D721Med (cell line): ENCODE results near the gene MRPL51.

Experiments
- DNase-seq: peaks from one replicate; pipeline ENCODE4 v3.0.0; 2011; ENCODE audit warnings: low spot score; ENCODE audit not compliant: insufficient read length
- FAIRE-seq: peaks from 2 replicates; lab custom pipeline; 2011; peaks lifted over from hg19 to GRCh38; lab: Jason Lieb, UNC
- TF ChIP-seq, protein P1 (sequence below): IDR thresholded peaks from 2 replicates; pipeline ENCODE4 v1.5.1; 2012; ENCODE audit warnings: mild to moderate bottlenecking, control low read depth; ENCODE audit not compliant: insufficient read depth; ENCODE audit errors: missing control alignments

Gene MRPL51

GRCh38 chr12:6461401-6462233 is 31.4 kb downstream of the MRPL51 start:
- FAIRE-seq: no peak
- no peak for DNase-seq
- TF ChIP-seq, protein P1, sequence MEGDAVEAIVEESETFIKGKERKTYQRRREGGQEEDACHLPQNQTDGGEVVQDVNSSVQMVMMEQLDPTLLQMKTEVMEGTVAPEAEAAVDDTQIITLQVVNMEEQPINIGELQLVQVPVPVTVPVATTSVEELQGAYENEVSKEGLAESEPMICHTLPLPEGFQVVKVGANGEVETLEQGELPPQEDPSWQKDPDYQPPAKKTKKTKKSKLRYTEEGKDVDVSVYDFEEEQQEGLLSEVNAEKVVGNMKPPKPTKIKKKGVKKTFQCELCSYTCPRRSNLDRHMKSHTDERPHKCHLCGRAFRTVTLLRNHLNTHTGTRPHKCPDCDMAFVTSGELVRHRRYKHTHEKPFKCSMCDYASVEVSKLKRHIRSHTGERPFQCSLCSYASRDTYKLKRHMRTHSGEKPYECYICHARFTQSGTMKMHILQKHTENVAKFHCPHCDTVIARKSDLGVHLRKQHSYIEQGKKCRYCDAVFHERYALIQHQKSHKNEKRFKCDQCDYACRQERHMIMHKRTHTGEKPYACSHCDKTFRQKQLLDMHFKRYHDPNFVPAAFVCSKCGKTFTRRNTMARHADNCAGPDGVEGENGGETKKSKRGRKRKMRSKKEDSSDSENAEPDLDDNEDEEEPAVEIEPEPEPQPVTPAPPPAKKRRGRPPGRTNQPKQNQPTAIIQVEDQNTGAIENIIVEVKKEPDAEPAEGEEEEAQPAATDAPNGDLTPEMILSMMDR: no peak

GRCh38 chr12:6460751-6461371 is 32.2 kb downstream of the MRPL51 start:
- FAIRE-seq: no peak

DNA sequence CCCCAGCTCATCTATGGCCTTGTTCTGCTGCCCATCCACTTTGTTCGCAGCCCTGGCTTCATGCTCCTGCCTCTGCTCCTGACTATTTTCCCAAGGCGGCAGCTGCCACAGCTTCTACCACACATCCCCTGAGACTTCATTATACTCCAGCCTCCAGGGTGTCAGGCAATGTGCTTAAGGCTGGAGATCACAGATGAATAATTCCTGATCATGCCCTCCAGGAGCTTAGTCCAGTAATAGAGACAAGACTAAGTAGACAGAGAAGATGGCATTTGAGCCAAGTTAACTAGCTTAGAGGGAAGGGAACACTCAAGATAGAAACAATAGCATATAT is 34.1 kb downstream of the MRPL51 start:
- DNase-seq (peak; percentile 84), FAIRE-seq (peak; percentile 71)
- TF ChIP-seq, protein P1: no peak

More at GRCh38 chr12:6460751-6461371, 32.2 kb downstream of the MRPL51 start:
- TF ChIP-seq, protein P1: no peak
- DNase-seq: no peak

GRCh38 chr12:6458281-6459003 is 34.6 kb downstream of the MRPL51 start:
- TF ChIP-seq, protein P1: no peak
- FAIRE-seq (no peak), DNase-seq (no peak)

- DNase-seq (no peak), FAIRE-seq (no peak)
- TF ChIP-seq, protein P1: no peak
These were observed 35.7 kb downstream of the MRPL51 start for GRCh38 chr12:6457220-6457945.

DNA sequence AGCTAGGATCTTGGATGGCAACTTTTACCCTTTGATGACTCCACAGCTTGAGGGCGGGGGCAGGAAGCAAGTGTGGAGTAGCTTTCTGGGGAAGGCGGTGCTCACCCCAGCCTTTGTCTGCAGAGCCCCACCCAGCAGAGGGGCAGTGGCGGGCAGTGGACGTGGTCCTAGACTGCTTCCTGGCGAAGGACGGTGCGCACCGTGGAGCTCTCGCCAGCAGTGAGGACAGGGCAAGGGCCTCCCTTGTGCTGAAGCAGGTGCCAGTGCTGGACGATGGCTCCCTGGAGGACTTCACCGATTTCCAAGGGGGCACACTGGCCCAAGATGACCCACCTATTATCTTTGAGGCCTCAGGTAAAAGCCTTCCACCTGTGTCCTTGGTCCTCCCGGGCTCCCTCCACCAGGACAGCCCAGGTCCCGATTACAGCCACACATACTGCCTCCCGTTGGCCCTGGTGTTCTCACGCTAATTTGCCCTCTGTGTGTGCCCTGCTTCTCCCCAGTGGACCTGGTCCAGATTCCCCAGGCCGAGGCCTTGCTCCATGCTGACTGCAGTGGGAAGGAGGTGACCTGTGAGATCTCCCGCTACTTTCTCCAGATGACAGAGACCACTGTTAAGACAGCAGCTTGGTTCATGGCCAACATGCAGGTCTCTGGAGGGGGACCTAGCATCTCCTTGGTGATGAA is 40.0 kb downstream of the MRPL51 start:
- DNase-seq (no peak), FAIRE-seq (no peak)

More for the DNA sequence above, 40.0 kb downstream of the MRPL51 start:
- TF ChIP-seq, protein P1: no peak
